GM12801 (cell line): ENCODE results near the gene KIF2C.

ENCODE experiments used
- CTCF ChIP-seq: IDR thresholded peaks from one replicate; pipeline ENCODE4 v1.5.1; 2011; ENCODE audit warnings: control low read depth; ENCODE audit not compliant: insufficient read length; ENCODE audit errors: extremely low read depth

The KIF2C gene

GRCh38 chr1:44810101-44810761, 70.6 kb downstream of the KIF2C start:
- no peak for TF ChIP-seq CTCF

GRCh38 chr1:44811234-44811633, 71.6 kb downstream of the KIF2C start:
- TF ChIP-seq CTCF: no peak

GRCh38 chr1:44812822-44813543, 73.3 kb downstream of the KIF2C start:
- no peak for TF ChIP-seq CTCF

GRCh38 chr1:44817307-44817706, 77.7 kb downstream of the KIF2C start:
- no peak for TF ChIP-seq CTCF
